SK-N-DZ (cell line): ENCODE measurements around the gene C17orf78.
"Not testable (repeated sequence)": the region's sequence is repeated elsewhere in the genome, so short reads cannot be mapped to it uniquely, and the experiment has no call there.

Source experiments
- DNase-seq: peaks from one replicate; pipeline ENCODE4 v3.0.0-alpha.2; 2015; ENCODE audit warnings: low spot score

Gene C17orf78

GRCh38 chr17:37432671-37433070, 56.9 kb downstream of the C17orf78 start:
- DNase-seq: no peak

DNA sequence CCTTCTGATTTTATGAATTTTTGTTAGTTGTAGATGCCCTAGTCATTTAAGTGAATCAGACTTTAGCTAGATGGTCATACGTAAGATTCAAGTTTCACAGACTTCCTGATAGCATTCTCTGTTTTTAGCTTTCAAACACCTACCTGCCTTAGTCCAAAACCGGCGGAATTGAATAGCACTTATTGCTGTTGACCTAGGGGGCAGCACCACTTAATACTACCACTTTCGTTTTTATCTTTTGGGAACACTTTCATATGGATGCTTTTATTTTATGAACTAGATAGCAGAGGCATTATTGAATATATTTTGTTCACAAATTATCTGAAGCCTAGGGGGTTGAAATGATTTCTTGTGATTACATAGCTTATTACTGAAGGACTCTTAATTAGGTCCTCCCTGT, 62.4 kb downstream of the C17orf78 start:
- DNase-seq: no peak

- DNase-seq: no peak
Observed at GRCh38 chr17:37440424-37440823, 64.6 kb downstream of the C17orf78 start.

DNA sequence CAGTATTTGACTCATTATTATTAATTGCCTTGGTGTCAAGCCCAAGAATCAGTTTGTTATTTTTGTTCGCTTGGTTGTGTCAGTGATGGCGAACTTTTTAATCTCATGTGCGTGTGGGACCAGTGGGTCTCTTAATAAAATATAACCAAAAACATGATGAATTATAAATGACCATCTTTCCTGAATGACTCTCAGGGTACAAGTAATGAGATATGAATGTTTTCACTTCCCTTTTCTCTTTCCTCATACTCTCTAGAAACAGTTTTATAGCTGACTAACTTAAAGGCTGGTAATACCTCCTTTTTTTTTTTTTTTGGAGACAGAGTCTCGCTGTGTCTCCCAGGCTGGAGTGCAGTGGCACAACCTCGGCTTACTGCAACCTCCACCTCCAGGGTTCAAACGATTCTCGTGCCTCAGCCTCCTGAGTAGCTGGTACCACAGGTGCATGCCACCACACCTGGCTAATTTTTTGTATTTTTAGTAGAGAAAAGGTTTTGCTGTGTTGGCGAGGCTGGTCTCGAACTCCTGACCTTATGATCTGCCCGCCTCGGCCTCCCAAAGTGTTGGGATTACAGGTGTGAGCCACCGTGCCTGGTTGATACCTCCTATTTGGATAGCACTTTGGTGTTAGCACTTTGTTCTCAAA, 65.7 kb downstream of the C17orf78 start:
- DNase-seq: not testable (repeated sequence)
